ENCODE measurements around the gene CWH43. TPM values are rescaled to one million over a fixed set of nuclear protein-coding genes. Genes with fewer than 3 reads are reported as not detected.
A peak's percentile ranks its signal among the peaks of the same experiment; 100 is the strongest.
"Not testable (repeated sequence)": the region's sequence is repeated elsewhere in the genome, so short reads cannot be mapped to it uniquely, and the experiment has no call there.

Gene CWH43
- total RNA-seq, 2 donors from 2014 or later, result not detected

DNA sequence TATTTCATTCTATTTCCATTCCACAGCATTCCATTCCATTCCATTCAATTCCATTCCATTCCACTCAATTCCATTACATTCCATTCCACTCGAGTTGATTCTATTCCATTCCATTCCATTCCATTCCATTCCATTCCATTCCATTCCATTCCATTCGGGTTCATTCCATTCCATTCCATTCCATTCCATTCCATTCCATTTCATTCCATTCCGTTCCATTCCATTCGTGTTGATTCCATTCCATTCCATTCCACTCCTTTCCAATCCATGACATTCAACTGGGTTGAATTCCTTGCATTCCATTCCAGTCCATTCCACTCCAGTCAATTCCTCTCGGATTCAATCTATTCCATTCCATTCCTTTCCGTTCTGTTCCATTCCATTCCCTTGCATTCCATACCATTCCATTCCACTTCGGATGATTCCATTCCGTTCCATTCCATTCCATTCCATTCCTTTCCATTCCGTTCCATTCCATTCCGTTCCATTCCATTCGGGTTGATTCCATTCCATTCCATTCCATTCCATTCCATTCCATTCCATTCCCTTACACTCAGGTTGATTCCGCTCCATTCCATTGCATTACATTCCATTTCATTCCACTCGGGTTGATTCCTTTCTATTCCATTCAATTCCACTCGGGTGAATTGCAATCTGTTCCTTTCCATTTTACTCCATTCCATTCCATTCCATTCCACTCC, 117.5 kb downstream of the CWH43 start:
- peaks cover 84 to 88% of the 10 kb centered on the region in 2 donors for H3K36me3 Mint-ChIP-seq
- H3K27ac Mint-ChIP-seq, result peak overlapping the region in 1 of 2 donors; percentile 0
- ATAC-seq; DNase-seq (ENCODE audit: low spot score in 2 of 2): not testable (repeated sequence)
- H3K9me3 Mint-ChIP-seq, result peaks cover 80 to 87% of the 10 kb centered on the region in 2 donors

DNA sequence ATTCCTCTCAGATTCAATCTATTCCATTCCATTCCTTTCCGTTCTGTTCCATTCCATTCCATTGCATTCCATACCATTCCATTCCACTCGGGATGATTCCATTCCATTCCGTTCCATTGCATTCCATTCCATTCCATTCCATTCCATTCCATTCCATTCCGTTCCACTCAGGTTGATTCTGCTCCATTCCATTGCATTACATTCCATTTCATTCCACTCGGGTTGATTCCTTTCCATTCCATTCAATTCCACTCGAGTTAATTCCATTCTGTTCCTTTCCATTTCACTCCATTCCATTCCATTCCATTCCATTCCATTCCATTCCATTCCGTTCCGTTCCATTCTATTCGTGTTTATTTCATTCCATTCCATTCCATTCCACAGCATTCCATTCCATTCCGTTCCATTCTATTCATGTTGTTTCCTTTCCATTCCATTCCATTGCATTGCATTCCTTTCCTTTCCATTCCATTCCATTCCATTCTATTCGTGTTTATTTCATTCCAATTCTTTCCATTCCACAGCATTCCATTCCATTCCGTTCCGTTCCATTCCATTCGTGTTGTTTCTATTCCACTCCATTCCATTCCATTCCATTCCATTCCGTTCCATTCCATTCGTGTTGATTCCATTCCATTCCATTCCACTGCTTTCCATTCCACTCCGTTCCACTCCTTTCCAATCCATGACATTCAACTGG, 118.3 kb downstream of the CWH43 start:
- peaks cover 81 to 84% of the 10 kb centered on the region in 2 donors for H3K36me3 Mint-ChIP-seq

DNA sequence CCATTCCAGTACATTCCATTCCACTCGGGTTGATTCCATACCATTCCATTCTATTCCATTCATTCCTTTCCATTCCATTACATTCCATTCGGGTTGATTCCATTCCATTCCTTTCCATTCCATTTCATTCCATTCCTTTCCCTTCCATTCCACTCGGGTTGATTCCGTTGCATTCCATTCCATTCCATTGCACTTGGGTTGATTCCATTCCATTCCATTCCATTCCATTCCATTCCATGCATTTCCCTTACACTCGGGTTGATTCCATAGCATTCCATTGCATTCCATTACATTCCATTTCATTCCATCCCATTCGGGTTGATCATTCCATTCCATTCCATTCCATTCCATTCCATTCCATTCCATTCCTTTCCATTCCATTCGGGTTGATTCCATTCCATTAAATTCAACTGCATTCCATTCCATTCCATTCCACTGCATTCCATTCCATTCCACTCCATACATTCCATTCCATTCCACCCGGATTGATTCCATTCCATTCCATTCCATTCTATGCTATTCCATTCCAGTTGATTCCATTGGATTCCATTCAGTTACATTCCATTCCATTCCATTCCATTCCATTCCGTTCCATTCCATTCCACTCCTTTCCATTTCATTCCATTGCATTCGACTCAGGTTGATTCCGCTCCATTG, 119.3 kb downstream of the CWH43 start:
- peaks cover 81 to 84% of the 10 kb centered on the region in 2 donors for H3K36me3 Mint-ChIP-seq
- ATAC-seq; DNase-seq (ENCODE audit: low spot score in 2 of 2): not testable (repeated sequence)
- peaks cover 76 to 84% of the 10 kb centered on the region in 2 donors for H3K9me3 Mint-ChIP-seq
- peak overlapping the region in 1 of 2 donors; percentile 0 for H3K27ac Mint-ChIP-seq

More for the DNA sequence above, 118.3 kb downstream of the CWH43 start:
- H3K27ac Mint-ChIP-seq; DNase-seq (ENCODE audit: low spot score in 2 of 2); ATAC-seq: not testable (repeated sequence)
- H3K9me3 Mint-ChIP-seq, result peaks cover 77 to 84% of the 10 kb centered on the region in 2 donors

GRCh38 chr4:49107262-49107661, 121.2 kb downstream of the CWH43 start:
- peaks cover 86 to 95% of the 10 kb centered on the region in 2 donors for H3K9me3 Mint-ChIP-seq
- ATAC-seq; H3K27ac Mint-ChIP-seq; DNase-seq (ENCODE audit: low spot score in 2 of 2): not testable (repeated sequence)
- H3K36me3 Mint-ChIP-seq, result peaks cover 90 to 92% of the 10 kb centered on the region in 2 donors

DNA sequence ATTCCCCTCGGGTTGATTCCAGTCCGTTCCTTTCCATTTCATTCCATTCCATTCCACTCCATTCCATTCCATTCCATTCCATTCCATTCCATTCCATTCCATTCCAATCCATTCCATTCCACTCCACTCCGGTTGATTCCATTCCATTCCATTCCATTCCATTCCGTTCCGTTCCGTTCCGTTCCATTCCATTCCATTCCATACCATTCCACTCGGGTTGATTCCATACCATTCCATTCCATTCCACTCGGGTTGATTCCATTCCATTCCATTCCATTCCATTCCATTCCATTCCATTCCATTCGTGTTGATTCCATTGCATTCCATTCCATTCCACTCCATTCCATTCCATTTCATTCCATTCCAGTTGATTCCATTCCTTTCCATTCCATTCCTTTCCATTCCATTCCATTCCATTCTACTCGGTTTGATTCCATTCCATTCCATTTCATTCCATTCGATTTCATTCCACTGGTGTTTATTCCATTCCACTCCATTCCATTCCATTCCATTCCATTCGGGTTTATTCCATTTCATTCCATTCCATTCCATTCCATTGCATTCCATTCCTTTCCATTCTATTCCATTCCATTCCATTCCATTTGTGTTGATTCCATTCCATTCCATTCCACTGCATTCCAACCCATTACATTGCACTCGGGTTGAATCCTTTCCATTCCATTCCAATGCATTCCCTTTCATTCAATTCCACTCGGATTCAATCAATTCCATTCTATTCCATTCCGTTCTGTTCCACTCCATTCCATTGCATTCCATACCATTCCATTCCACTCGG, 122.3 kb downstream of the CWH43 start:
- peak; percentile 48 to 59 for ATAC-seq
- peaks cover 86 to 95% of the 10 kb centered on the region in 2 donors for H3K9me3 Mint-ChIP-seq
- H3K36me3 Mint-ChIP-seq, result peaks cover 87 to 90% of the 10 kb centered on the region in 2 donors
- not testable (repeated sequence) for DNase-seq (ENCODE audit: low spot score in 2 of 2)
- H3K27ac Mint-ChIP-seq, result peak overlapping the region in 1 of 2 donors; percentile 0

- ATAC-seq, result peak; percentile 37 to 38
- H3K9me3 Mint-ChIP-seq, result peaks cover 81 to 95% of the 10 kb centered on the region in 2 donors
- not testable (repeated sequence) for H3K27ac Mint-ChIP-seq; DNase-seq (ENCODE audit: low spot score in 2 of 2)
- peaks cover 83 to 88% of the 10 kb centered on the region in 2 donors for H3K36me3 Mint-ChIP-seq
Observed at GRCh38 chr4:49109567-49110166, 123.6 kb downstream of the CWH43 start.

DNA sequence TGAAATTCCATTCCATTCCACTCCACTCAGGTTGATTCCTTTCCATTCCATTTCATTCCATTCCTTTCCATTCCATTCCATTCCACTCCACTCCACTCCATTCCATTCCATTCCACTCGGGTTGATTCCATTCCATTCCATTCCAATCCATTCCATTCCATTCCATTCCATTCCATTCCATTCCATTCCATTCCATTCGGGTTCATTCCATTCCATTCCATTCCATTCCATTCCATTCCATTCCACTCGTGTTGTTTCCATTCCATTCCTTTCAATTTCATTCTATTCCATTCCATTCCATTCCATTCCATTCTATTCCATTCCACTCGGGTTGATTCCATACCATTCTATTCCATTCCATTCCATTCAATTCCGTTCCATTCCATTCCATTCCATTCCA, 124.5 kb downstream of the CWH43 start:
- ATAC-seq, result peak; percentile 57 to 58
- Mint-ChIP-seq H3K27ac (peak overlapping the region in 1 of 2 donors; percentile 2), H3K36me3 (peaks cover 74 to 79% of the 10 kb centered on the region in 2 donors), H3K9me3 (peaks cover 81 to 95% of the 10 kb centered on the region in 2 donors)
- DNase-seq (ENCODE audit: low spot score in 2 of 2), result not testable (repeated sequence)

Other genes starting within 250 kb of the CWH43 start
- 10 to 100 TPM; 74.9 to 84.3 TPM for gene FRYL, start 206.0 kb upstream of the CWH43 start, total RNA-seq
- 100 to 1,000 TPM in 1 of 2 donors, 10 to 100 TPM in 1; 94.5 to 112 TPM for gene OCIAD1, start 155.2 kb upstream of the CWH43 start, total RNA-seq
- gene OCIAD2, start 79.5 kb upstream of the CWH43 start, total RNA-seq, result 10 to 100 TPM; 53.6 to 91.7 TPM

All from activated naive CD4-positive, alpha-beta T cell treated with anti-CD3 and anti-CD28 coated beads, Interleukin-2, amount 50 U/mL, for 72 hours (primary cell).